ENCODE measurements around the gene OSBPL3.

Gene OSBPL3

DNA sequence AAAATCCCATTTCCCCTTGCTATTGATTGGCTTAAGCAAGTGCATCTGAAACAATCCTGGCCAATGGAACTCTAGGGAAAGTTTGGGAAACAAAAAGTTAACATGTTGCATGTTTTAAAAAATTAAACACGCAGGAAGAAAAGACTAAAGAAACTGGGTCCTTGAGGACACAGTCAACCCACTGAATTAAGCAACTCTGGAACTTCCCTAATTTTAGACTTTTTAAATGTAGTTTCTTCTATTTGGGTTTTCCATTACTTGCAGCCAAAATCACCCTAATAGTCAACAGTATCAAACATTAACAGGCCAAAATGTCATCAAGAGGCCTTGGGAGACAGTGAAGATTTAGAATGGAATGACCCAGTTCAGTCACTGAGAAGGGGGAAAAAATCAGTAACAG is 40.6 kb downstream of the OSBPL3 start:
- no peak overlapping the region for H3K4me3 ChIP-seq (ENCODE audit: low read depth, low read length)
- TF ChIP-seq, protein P1, sequence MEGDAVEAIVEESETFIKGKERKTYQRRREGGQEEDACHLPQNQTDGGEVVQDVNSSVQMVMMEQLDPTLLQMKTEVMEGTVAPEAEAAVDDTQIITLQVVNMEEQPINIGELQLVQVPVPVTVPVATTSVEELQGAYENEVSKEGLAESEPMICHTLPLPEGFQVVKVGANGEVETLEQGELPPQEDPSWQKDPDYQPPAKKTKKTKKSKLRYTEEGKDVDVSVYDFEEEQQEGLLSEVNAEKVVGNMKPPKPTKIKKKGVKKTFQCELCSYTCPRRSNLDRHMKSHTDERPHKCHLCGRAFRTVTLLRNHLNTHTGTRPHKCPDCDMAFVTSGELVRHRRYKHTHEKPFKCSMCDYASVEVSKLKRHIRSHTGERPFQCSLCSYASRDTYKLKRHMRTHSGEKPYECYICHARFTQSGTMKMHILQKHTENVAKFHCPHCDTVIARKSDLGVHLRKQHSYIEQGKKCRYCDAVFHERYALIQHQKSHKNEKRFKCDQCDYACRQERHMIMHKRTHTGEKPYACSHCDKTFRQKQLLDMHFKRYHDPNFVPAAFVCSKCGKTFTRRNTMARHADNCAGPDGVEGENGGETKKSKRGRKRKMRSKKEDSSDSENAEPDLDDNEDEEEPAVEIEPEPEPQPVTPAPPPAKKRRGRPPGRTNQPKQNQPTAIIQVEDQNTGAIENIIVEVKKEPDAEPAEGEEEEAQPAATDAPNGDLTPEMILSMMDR (IDR thresholded peaks at IDR 0.05; ENCODE audit: low read depth, low read length), result no peak

DNA sequence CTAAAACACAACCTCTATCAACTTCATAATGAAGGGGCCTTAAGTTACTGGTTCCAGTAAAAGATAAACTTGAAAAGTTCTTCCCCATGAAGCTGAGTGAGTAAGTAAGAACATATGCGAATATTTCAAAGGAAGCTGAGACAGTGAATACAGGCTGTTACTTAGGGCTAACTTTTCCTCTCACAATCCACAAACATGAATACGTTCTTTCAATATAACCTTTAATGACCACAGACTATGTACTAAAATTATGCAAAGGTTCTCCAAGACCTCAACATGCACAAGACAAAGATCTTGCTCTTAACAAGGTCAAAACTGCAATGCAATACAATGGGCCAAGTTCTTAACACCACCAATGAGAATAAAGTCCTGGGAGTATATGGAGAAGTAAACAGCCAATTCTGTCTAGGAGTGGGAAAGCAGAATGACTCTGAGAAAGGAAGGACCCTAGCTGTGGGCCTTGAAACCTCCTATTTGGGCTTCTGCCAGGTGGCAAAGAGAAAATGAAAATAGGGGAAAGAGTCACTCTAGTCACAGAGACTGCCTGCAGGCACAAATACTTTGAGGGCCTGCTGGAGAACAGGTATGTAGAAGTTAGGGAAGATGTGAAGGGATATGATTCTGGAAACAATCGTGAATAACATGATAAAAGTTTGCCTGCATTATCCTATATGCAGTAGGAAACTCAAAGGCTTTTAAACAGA is 43.7 kb downstream of the OSBPL3 start:
- no peak overlapping the region for H3K4me3 ChIP-seq (ENCODE audit: low read depth, low read length)
- TF ChIP-seq, protein P1 (IDR thresholded peaks at IDR 0.05; ENCODE audit: low read depth, low read length), result no peak

DNA sequence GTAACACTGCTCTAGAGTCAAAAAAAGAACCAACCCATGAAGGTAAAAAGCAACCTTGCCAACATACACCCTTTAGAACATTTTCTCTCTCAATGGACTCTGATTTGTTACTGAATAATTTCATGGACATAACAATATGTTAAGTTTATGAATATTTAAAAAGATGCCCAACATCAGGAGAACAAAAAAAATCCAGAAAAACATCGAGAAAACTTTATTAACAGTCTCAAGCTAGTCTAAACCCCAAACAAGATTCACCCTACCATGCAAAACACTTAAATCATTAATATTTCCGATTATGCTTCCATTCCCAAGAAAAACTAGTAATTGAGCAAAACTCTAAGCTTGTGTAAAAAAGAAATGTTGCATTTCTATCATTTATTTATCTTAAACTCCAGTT is 46.7 kb downstream of the OSBPL3 start:
- TF ChIP-seq, protein P1 (IDR thresholded peaks at IDR 0.05; ENCODE audit: low read depth, low read length), result no peak
- no peak overlapping the region for H3K4me3 ChIP-seq (ENCODE audit: low read depth, low read length)

DNA sequence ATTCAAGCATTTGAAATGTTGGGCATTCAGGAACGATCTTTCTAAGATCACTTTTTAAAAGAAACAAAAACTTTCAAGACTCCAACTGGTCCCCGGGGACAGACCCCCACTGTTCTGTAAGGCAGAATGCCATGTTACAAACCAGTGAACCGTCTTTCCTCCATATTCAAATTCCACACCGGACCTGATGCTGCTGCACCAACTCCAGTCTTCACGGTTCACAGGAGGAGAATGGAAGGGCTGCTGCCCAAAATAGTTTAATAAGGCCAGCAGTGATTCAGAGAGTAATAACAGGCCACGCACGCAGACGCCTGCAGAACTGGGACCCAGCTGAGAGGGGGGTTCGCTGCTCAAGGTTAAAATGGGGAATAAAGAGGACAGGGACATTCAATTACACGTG is 47.2 kb downstream of the OSBPL3 start:
- H3K4me3 ChIP-seq (ENCODE audit: low read depth, low read length), result no peak overlapping the region
- TF ChIP-seq, protein P1 (IDR thresholded peaks at IDR 0.05; ENCODE audit: low read depth, low read length), result no peak

DNA sequence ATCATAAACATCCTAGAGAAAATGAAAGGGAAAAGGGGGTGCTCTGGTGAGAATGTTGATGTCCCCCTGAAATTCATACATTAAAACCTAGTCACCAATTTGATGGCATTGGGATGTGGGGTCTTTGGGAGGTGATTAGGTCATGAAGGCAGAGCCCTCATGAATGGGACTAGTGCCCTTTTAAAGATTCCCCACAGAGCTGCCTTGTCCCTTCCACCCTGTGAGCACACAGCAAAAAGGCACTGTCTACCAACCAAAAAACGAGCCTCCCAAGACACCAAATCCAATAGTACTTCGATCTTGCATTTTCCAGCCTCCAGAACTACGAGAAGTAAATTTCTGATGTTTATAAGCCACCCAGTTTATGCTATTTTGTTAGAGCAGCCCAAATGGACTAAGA is 47.6 kb downstream of the OSBPL3 start:
- TF ChIP-seq, protein P1 (IDR thresholded peaks at IDR 0.05; ENCODE audit: low read depth, low read length), result no peak
- H3K4me3 ChIP-seq (ENCODE audit: low read depth, low read length), result no peak overlapping the region

DNA sequence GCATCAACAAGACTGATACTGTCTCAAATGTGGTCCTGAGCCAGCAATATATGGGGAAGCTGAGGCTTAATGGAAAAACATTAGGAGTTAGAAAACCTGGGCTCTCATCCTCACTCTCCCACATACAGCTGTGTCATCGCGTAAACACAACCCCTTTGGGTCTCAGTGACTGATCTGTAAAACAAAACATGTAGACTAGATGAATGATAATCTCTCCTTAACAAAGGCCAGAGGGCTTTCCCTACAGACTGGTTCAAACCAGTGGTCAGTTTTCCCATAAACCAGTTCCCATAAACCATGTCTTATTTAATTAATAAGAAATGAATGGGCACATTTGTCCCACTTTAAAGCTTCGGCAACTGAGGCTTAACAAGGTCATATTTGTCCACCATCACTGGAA is 48.1 kb downstream of the OSBPL3 start:
- H3K4me3 ChIP-seq (ENCODE audit: low read depth, low read length), result no peak overlapping the region
- TF ChIP-seq, protein P1 (IDR thresholded peaks at IDR 0.05; ENCODE audit: low read depth, low read length), result no peak

DNA sequence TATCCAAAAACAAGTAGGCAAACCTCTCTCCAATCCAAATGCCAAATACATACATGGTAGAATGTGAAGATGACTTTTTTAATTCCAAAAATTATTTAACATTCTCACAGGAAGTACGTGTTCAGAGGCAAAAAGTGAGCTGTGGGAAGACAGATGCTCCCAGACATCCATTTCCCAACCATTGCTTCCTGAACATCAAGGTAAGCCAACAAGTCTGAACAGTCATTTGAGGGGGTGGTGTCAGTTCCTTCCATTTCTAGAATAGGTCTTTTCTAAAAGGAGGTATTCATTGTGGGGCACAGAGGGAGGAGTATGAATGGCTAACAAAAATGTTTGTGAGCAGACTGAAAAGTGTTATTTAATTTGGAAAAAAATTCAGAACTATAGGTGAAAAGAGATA is 49.1 kb downstream of the OSBPL3 start:
- TF ChIP-seq, protein P1 (IDR thresholded peaks at IDR 0.05; ENCODE audit: low read depth, low read length), result no peak
- no peak overlapping the region for H3K4me3 ChIP-seq (ENCODE audit: low read depth, low read length)
